Measurements from ENCODE around the gene SPRR2D.

DNA sequence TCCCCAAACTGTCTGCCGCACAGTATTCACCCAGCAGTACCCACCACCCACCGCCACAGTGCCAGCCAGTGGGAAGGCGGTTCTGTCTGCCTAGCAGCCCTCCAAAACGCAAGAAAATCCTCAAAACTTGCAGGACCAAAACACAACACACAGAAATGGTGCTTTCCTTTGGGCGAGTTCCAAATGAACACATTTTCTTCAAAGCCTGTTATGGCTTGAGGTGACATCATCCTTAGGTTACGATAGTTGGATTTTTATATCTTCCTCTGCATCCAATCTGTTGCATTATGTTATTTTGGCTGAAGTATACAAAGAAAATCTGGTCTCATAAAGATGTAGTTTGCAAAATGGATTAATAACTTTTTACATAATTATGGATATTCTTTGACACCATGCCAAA, 47.7 kb downstream of the SPRR2D start:
- TF ChIP-seq, protein P1, sequence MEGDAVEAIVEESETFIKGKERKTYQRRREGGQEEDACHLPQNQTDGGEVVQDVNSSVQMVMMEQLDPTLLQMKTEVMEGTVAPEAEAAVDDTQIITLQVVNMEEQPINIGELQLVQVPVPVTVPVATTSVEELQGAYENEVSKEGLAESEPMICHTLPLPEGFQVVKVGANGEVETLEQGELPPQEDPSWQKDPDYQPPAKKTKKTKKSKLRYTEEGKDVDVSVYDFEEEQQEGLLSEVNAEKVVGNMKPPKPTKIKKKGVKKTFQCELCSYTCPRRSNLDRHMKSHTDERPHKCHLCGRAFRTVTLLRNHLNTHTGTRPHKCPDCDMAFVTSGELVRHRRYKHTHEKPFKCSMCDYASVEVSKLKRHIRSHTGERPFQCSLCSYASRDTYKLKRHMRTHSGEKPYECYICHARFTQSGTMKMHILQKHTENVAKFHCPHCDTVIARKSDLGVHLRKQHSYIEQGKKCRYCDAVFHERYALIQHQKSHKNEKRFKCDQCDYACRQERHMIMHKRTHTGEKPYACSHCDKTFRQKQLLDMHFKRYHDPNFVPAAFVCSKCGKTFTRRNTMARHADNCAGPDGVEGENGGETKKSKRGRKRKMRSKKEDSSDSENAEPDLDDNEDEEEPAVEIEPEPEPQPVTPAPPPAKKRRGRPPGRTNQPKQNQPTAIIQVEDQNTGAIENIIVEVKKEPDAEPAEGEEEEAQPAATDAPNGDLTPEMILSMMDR (IDR thresholded peaks at IDR 0.05): no peak
- no peak for TF ChIP-seq POLR2A (IDR thresholded peaks at IDR 0.05)
- no peak for TF ChIP-seq POLR2AphosphoS5 (IDR thresholded peaks at IDR 0.05)

All from prostate gland (tissue), 2 donors.